ENCODE data around the gene OCRL. TPM values are rescaled to one million over a fixed set of nuclear protein-coding genes. Genes with fewer than 3 reads are reported as not detected.

Gene OCRL
- total and polyA plus RNA-seq, 4 donors, result 8.6 to 20.2 (median 14.0) TPM

- 33 to 51% methylated on average over 3 of the region's 3 CpGs for WGBS, 2 donors
- TF ChIP-seq CTCF (IDR thresholded peaks at IDR 0.05; ENCODE audit: control extremely low read depth, extremely low read depth), result no peak
- Histone ChIP-seq H3K27me3 (ENCODE audit: control insufficient read depth in 3 of 3, insufficient read depth in 3 of 3, low read length in 2 of 3) (no peaks in the 10 kb centered on the region), H3K27ac (ENCODE audit: low read depth in 1 of 2, low read length in 1 of 2) (no peak overlapping the region), H3K9ac (ENCODE audit: insufficient read depth in 1 of 2, low read length in 2 of 2) (no peak overlapping the region), H3K4me3 (no peak overlapping the region), H3K4me1 (ENCODE audit: control insufficient read depth in 5 of 5, insufficient read depth in 5 of 5, low read length in 5 of 5) (no peaks in the 10 kb centered on the region), H3K9me3 (ENCODE audit: control insufficient read depth in 4 of 4, insufficient read depth in 3 of 4, low read length in 3 of 4) (peaks cover 0 to 2% (median 0%) of the 10 kb centered on the region in 4 donors), H3K36me3 (ENCODE audit: control insufficient read depth in 4 of 4, insufficient read depth in 4 of 4, low read length in 4 of 4) (peaks cover 0 to 4% (median 0%) of the 10 kb centered on the region in 4 donors)
- ATAC-seq (ENCODE audit: insufficient read depth, low FRiP score), result no peak
- DNase-seq, result no peak
These were observed 14.2 kb upstream of the OCRL start for GRCh38 chrX:129525896-129526295.

- Histone ChIP-seq H3K27me3 (ENCODE audit: control insufficient read depth in 3 of 3, insufficient read depth in 3 of 3, low read length in 2 of 3) (no peaks in the 10 kb centered on the region), H3K27ac (ENCODE audit: low read depth in 1 of 2, low read length in 1 of 2) (no peak overlapping the region), H3K9me3 (ENCODE audit: control insufficient read depth in 4 of 4, insufficient read depth in 3 of 4, low read length in 3 of 4) (no peaks in the 10 kb centered on the region), H3K4me1 (ENCODE audit: control insufficient read depth in 5 of 5, insufficient read depth in 5 of 5, low read length in 5 of 5) (no peaks in the 10 kb centered on the region), H3K9ac (ENCODE audit: insufficient read depth in 1 of 2, low read length in 2 of 2) (no peak overlapping the region), H3K36me3 (ENCODE audit: control insufficient read depth in 4 of 4, insufficient read depth in 4 of 4, low read length in 4 of 4) (no peaks in the 10 kb centered on the region), H3K4me3 (no peak overlapping the region)
- DNase-seq, result peak; percentile 24 to 72 (median 69)
- no peak for TF ChIP-seq CTCF (IDR thresholded peaks at IDR 0.05; ENCODE audit: control extremely low read depth, extremely low read depth)
- 54 to 65% methylated on average over 4 of the region's 4 CpGs for WGBS, 2 donors
- no peak for ATAC-seq (ENCODE audit: insufficient read depth, low FRiP score)
These were observed 10.3 kb upstream of the OCRL start for GRCh38 chrX:129529685-129530281.

GRCh38 chrX:129530410-129530809 is 9.6 kb upstream of the OCRL start:
- no peaks in the 10 kb centered on the region for H3K36me3 ChIP-seq (ENCODE audit: control insufficient read depth in 4 of 4, insufficient read depth in 4 of 4, low read length in 4 of 4)
- TF ChIP-seq CTCF (IDR thresholded peaks at IDR 0.05; ENCODE audit: control extremely low read depth, extremely low read depth), result no peak
- H3K9me3 ChIP-seq (ENCODE audit: control insufficient read depth in 4 of 4, insufficient read depth in 3 of 4, low read length in 3 of 4), result no peaks in the 10 kb centered on the region
- DNase-seq (no peak), ATAC-seq (ENCODE audit: insufficient read depth, low FRiP score) (no peak)
- no peaks in the 10 kb centered on the region for H3K4me1 ChIP-seq (ENCODE audit: control insufficient read depth in 5 of 5, insufficient read depth in 5 of 5, low read length in 5 of 5)
- no peak overlapping the region for H3K27ac ChIP-seq (ENCODE audit: low read depth in 1 of 2, low read length in 1 of 2)
- no peak overlapping the region for H3K9ac ChIP-seq (ENCODE audit: insufficient read depth in 1 of 2, low read length in 2 of 2)
- no peaks in the 10 kb centered on the region for H3K27me3 ChIP-seq (ENCODE audit: control insufficient read depth in 3 of 3, insufficient read depth in 3 of 3, low read length in 2 of 3)
- no peak overlapping the region for H3K4me3 ChIP-seq
- WGBS, 2 donors, result 82 to 88% methylated on average over 5 of the region's 5 CpGs

GRCh38 chrX:129531132-129531531 is 8.9 kb upstream of the OCRL start:
- Histone ChIP-seq H3K27ac (ENCODE audit: low read depth in 1 of 2, low read length in 1 of 2) (no peak overlapping the region), H3K9me3 (ENCODE audit: control insufficient read depth in 4 of 4, insufficient read depth in 3 of 4, low read length in 3 of 4) (no peaks in the 10 kb centered on the region), H3K4me3 (no peak overlapping the region), H3K27me3 (ENCODE audit: control insufficient read depth in 3 of 3, insufficient read depth in 3 of 3, low read length in 2 of 3) (peaks cover 0 to 1% (median 0%) of the 10 kb centered on the region in 3 donors), H3K36me3 (ENCODE audit: control insufficient read depth in 4 of 4, insufficient read depth in 4 of 4, low read length in 4 of 4) (no peaks in the 10 kb centered on the region), H3K4me1 (ENCODE audit: control insufficient read depth in 5 of 5, insufficient read depth in 5 of 5, low read length in 5 of 5) (no peaks in the 10 kb centered on the region), H3K9ac (ENCODE audit: insufficient read depth in 1 of 2, low read length in 2 of 2) (no peak overlapping the region)
- whole genome bisulfite sequencing, 2 donors, result 53 to 64% methylated on average over 1 of the region's 1 CpG
- TF ChIP-seq CTCF (IDR thresholded peaks at IDR 0.05; ENCODE audit: control extremely low read depth, extremely low read depth), result no peak
- DNase-seq (no peak), ATAC-seq (ENCODE audit: insufficient read depth, low FRiP score) (no peak)

Measured in lung (tissue), 12 donors.